Hepatocyte (in vitro differentiated cells): ENCODE data around the gene CEMIP2. TPM values are rescaled to one million over a fixed set of nuclear protein-coding genes. Genes with fewer than 3 reads are reported as not detected.

Experiments
- DNase-seq: peaks from one replicate; pipeline ENCODE4 v3.0.0-alpha.2; 2016; ENCODE audit warnings: low spot score
- H2AFZ ChIP-seq: fragments of 200-600 bp; sonication (generic); 2 replicates; pipeline ENCODE4 v1.6.0; 2016; ENCODE audit warnings: antibody characterized with exemption, mild to moderate bottlenecking
- H3K27ac ChIP-seq: fragments of 200-600 bp; sonication (generic); 2 replicates; pipeline ENCODE4 v1.5.1; 2016; ENCODE audit warnings: mild to moderate bottlenecking
- H3K27me3 ChIP-seq: fragments of 200-600 bp; sonication (generic); 2 replicates; pipeline ENCODE4 v1.6.1; 2016
- H3K36me3 ChIP-seq: fragments of 200-600 bp; sonication (generic); replicated peaks from 2 replicates; pipeline ENCODE4 v1.5.1; 2016; ENCODE audit warnings: low read depth; ENCODE audit not compliant: insufficient read depth
- H3K4me1 ChIP-seq: fragments of 200-600 bp; sonication (generic); 2 replicates; pipeline ENCODE4 v1.5.1; 2016; ENCODE audit warnings: mild to moderate bottlenecking, moderate library complexity; ENCODE audit not compliant: insufficient read depth
- H3K4me2 ChIP-seq: fragments of 200-600 bp; sonication (generic); 2 replicates; pipeline ENCODE4 v1.6.0; 2016
- H3K4me3 ChIP-seq: fragments of 200-600 bp; sonication (generic); 2 replicates; pipeline ENCODE4 v1.5.1; 2016; ENCODE audit warnings: mild to moderate bottlenecking
- H3K79me2 ChIP-seq: fragments of 200-600 bp; sonication (generic); 2 replicates; pipeline ENCODE4 v1.6.0; 2017; ENCODE audit warnings: mild to moderate bottlenecking
- H3K9me2 ChIP-seq: fragments of 200-600 bp; sonication (generic); replicated peaks from 2 replicates; pipeline ENCODE4 v1.6.0; 2017; ENCODE audit warnings: mild to moderate bottlenecking; ENCODE audit not compliant: insufficient read depth
- H3K9me3 ChIP-seq: fragments of 200-600 bp; sonication (generic); 2 replicates; pipeline ENCODE4 v1.5.1; 2016; ENCODE audit warnings: low read depth, mild to moderate bottlenecking
- H4K20me1 ChIP-seq: fragments of 200-600 bp; sonication (generic); 2 replicates; pipeline ENCODE4 v1.6.0; 2016; ENCODE audit warnings: mild to moderate bottlenecking; ENCODE audit not compliant: insufficient read depth, poor library complexity, severe bottlenecking
- EZH2 ChIP-seq: fragments of 200-600 bp; sonication (generic); IDR thresholded peaks from 2 replicates; pipeline ENCODE4 v1.6.1; 2016; ENCODE audit warnings: antibody characterized with exemption, mild to moderate bottlenecking, borderline replicate concordance
- EZH2phosphoT487 ChIP-seq: fragments of 200-600 bp; sonication (generic); IDR thresholded peaks from one replicate; pipeline ENCODE4 v1.6.1; 2018; ENCODE audit warnings: antibody characterized with exemption, mild to moderate bottlenecking, low read depth, moderate library complexity; ENCODE audit not compliant: unreplicated experiment, severe bottlenecking
- WGBS: methylation state at CpG from one replicate; pipeline ENCODE4 v1.1.6; 2016; ENCODE audit warnings: low lambda C conversion rate; ENCODE audit errors: missing lambda C conversion rate; 5-methylcytosine and 5-hydroxymethylcytosine counted together
- polyA plus RNA-seq: library from polyadenylated mRNA; unstranded; fragments of >200 nt; fragmentation: Nextera tagmentation; extraction: Ambion mirVana; gene quantifications from 2 replicates; pipeline ENCODE4 v1.2.1, GENCODE V29; 2016
- total RNA-seq: library from RNA; depleted of rRNA; stranded (reverse); fragments of >200 nt; gene quantifications from 2 replicates; pipeline ENCODE4 v1.2.3, GENCODE V29; 2014
- TF ChIP-seq, protein P1 (sequence below): fragments of 200-600 bp; sonication (generic); IDR thresholded peaks from 2 replicates; pipeline ENCODE4 v1.5.1; 2016; ENCODE audit warnings: antibody characterized with exemption, mild to moderate bottlenecking; ENCODE audit not compliant: poor library complexity

Gene CEMIP2
- total and polyA plus RNA-seq, 2 experiments from 2014 or later: 45.2 to 94.2 TPM

DNA sequence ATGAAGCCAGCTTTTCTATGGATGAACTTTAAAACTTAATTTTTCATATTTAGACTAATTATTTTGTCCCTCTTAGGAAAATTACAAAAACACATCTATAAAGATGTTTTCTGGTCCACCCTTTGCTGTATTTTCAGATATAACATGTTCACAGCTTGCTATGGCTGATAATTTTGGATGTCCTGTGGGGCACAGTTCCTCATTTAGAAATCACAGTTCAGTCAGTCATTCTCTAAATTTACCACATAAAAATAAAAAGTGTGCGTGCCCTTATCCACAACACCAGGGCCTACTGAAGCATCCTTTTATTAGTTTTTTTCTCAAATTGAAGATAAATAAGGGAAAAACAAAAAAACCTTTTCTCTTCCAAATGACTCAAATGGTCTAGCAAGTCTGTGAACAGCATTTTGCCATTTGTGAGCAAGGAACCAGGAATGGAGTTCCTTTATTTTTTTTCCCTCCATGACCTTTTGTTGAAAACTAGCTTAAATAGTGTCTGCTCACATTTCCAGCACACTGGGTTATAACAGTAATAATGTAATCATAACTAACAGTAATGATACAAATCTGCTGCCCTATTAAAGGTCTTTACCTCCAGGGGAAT, 87.1 kb downstream of the CEMIP2 start:
- Histone ChIP-seq H4K20me1 (no peaks in the 10 kb centered on the region), H3K4me1 (peaks cover 65% of the 10 kb centered on the region), H3K9me2 (no peaks in the 10 kb centered on the region), H3K4me2 (no peak overlapping the region), H2AFZ (no peak overlapping the region), H3K36me3 (no peaks in the 10 kb centered on the region), H3K79me2 (no peaks in the 10 kb centered on the region), H3K27ac (peak overlapping the region; percentile 80), H3K27me3 (no peaks in the 10 kb centered on the region), H3K9me3 (no peaks in the 10 kb centered on the region), H3K4me3 (no peak overlapping the region)
- TF ChIP-seq EZH2phosphoT487: no peak
- TF ChIP-seq EZH2: no peak
- TF ChIP-seq, protein P1, sequence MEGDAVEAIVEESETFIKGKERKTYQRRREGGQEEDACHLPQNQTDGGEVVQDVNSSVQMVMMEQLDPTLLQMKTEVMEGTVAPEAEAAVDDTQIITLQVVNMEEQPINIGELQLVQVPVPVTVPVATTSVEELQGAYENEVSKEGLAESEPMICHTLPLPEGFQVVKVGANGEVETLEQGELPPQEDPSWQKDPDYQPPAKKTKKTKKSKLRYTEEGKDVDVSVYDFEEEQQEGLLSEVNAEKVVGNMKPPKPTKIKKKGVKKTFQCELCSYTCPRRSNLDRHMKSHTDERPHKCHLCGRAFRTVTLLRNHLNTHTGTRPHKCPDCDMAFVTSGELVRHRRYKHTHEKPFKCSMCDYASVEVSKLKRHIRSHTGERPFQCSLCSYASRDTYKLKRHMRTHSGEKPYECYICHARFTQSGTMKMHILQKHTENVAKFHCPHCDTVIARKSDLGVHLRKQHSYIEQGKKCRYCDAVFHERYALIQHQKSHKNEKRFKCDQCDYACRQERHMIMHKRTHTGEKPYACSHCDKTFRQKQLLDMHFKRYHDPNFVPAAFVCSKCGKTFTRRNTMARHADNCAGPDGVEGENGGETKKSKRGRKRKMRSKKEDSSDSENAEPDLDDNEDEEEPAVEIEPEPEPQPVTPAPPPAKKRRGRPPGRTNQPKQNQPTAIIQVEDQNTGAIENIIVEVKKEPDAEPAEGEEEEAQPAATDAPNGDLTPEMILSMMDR: no peak
- WGBS: 93% methylated on average over 1 of the region's 1 CpG
- DNase-seq: no peak

DNA sequence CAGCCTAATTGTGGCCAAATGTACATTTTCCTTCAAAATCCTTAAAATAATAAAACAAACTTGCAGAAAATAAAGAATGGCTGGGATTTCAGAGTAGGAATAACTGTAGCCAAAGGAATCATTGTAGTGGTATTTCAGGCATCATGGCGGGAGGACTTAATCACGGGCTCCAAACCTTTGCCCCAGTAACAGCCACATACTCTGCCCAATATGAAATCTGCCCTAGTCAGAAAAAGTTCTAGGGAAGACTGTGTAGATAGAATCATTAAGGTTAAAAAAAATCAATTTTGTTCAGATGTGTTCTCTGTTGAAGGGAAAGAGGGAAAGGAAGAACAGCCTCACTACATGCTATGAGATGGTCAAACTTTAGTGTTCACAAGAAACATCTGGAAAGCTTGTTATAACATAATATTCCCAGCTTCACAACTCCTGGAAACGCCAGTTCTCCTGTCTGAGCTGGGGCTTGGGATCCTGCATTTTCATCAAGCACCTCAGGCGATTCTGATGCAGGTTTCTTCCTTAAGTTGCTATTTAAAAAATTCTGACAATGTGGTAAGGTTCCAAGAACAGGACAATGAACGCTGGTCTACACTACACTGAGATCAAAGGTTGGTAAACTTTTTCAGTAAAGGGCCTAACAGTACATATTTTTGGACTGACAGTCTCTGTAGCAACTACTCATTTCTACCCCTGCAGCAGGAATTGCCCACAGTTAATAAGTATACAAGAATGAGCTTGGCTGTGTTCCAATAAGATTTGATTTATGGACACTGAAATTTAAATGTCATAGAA, 87.9 kb downstream of the CEMIP2 start:
- TF ChIP-seq EZH2phosphoT487: no peak
- TF ChIP-seq, protein P1: no peak
- no peak for TF ChIP-seq EZH2
- Histone ChIP-seq H4K20me1 (no peaks in the 10 kb centered on the region), H3K4me2 (no peak overlapping the region), H3K9me2 (no peaks in the 10 kb centered on the region), H3K4me1 (peaks cover 65% of the 10 kb centered on the region), H3K4me3 (no peak overlapping the region), H3K9me3 (no peaks in the 10 kb centered on the region), H3K79me2 (no peaks in the 10 kb centered on the region), H2AFZ (no peak overlapping the region), H3K36me3 (no peaks in the 10 kb centered on the region), H3K27ac (peak overlapping the region; percentile 92), H3K27me3 (no peaks in the 10 kb centered on the region)
- WGBS: 44% methylated on average over 5 of the region's 5 CpGs
- peak; percentile 52 for DNase-seq

DNA sequence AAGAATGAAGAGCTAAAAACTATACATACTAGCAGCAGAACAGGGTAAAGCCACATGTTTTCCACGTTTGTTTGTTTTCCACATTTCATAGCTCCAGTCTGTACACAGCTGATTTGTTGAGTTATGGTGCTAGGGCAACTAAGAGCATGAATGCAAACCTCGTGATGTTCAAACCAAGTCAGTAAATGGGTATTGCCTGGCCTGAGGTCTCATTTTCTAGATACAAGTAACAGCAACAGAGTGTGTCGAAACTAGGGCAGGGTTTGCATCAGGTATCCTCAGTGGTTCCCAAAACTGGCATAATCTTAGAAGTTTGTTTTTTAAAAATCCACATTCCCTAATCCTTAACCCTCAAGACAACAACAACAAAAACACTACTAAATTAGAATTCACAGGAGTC, 89.3 kb downstream of the CEMIP2 start:
- Histone ChIP-seq H3K79me2 (no peaks in the 10 kb centered on the region), H3K4me2 (no peak overlapping the region), H4K20me1 (no peaks in the 10 kb centered on the region), H3K9me3 (no peaks in the 10 kb centered on the region), H3K36me3 (no peaks in the 10 kb centered on the region), H3K27me3 (no peaks in the 10 kb centered on the region), H3K4me3 (no peak overlapping the region), H3K9me2 (no peaks in the 10 kb centered on the region), H2AFZ (no peak overlapping the region), H3K4me1 (peaks cover 65% of the 10 kb centered on the region), H3K27ac (peak overlapping the region; percentile 92)
- TF ChIP-seq EZH2 (no peak), EZH2phosphoT487 (no peak)
- TF ChIP-seq, protein P1: no peak
- 43% methylated on average over 3 of the region's 3 CpGs for WGBS
- DNase-seq: no peak
